Measurements from ENCODE around the gene ADGRL3.

- TF ChIP-seq EZH2 (IDR thresholded peaks at IDR 0.05; ENCODE audit: borderline replicate concordance, insufficient read depth, low read depth, low read length, poor library complexity, severe bottlenecking) (no peak), CTCF (IDR thresholded peaks at IDR 0.05) (no peak)
Observed at GRCh38 chr4:61160478-61160877, 39.6 kb upstream of the ADGRL3 start.

All from B cell (primary cell).